Measurements from ENCODE around the gene PGAM2. TPM values are rescaled to one million over a fixed set of nuclear protein-coding genes. Genes with fewer than 3 reads are reported as not detected.

PGAM2 gene
- total and polyA plus RNA-seq, 2 of the 4 experiments (the other 2 are of a cell fraction): not detected

DNA sequence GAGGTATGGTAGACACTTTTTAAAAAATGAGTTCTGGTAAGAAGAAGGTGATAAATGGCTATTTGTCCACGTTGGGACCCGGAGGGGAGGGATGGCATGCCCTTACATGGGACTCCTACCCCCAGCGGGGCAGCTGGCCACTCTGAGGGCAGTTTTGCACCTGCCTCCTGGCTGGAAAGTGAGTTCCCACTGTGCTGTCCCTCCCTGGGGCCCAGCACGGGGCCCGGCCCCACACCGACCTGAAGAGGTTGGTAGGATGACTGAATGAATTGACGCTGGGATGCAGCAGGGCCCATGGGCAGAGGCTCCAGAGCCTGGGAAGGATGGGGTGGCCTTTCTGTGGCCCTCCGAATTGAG is 38.2 kb upstream of the PGAM2 start:
- H2BK20ac ChIP-seq (ENCODE audit: low read depth, low read length): no peak overlapping the region
- TF ChIP-seq RCOR1 (IDR thresholded peaks at IDR 0.05; ENCODE audit: insufficient replicate concordance, low read length) (no peak), MAFK (IDR thresholded peaks at IDR 0.05; ENCODE audit: low read depth, low read length) (no peak), BHLHE40 (IDR thresholded peaks at IDR 0.05; ENCODE audit: low read depth, low read length) (no peak), POLR2A (IDR thresholded peaks at IDR 0.05; ENCODE audit: low read depth, low read length) (no peak), CEBPB (IDR thresholded peaks at IDR 0.05; ENCODE audit: low read depth, low read length) (no peak), MAZ (IDR thresholded peaks at IDR 0.05; ENCODE audit: borderline replicate concordance, low read depth, low read length) (no peak), NFE2L2 (IDR thresholded peaks at IDR 0.05; ENCODE audit: low read depth, low read length) (no peak), RAD21 (IDR thresholded peaks at IDR 0.05; ENCODE audit: low read length) (no peak), CHD1 (IDR thresholded peaks at IDR 0.05; ENCODE audit: low read depth, low read length) (no peak)
- TF ChIP-seq, protein P1, sequence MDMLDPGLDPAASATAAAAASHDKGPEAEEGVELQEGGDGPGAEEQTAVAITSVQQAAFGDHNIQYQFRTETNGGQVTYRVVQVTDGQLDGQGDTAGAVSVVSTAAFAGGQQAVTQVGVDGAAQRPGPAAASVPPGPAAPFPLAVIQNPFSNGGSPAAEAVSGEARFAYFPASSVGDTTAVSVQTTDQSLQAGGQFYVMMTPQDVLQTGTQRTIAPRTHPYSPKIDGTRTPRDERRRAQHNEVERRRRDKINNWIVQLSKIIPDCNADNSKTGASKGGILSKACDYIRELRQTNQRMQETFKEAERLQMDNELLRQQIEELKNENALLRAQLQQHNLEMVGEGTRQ (IDR thresholded peaks at IDR 0.05; ENCODE audit: low read depth, low read length): no peak
- TF ChIP-seq, protein P2, sequence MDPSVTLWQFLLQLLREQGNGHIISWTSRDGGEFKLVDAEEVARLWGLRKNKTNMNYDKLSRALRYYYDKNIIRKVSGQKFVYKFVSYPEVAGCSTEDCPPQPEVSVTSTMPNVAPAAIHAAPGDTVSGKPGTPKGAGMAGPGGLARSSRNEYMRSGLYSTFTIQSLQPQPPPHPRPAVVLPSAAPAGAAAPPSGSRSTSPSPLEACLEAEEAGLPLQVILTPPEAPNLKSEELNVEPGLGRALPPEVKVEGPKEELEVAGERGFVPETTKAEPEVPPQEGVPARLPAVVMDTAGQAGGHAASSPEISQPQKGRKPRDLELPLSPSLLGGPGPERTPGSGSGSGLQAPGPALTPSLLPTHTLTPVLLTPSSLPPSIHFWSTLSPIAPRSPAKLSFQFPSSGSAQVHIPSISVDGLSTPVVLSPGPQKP (IDR thresholded peaks at IDR 0.05; ENCODE audit: borderline replicate concordance, low read depth, low read length): no peak
- H2BK120ac ChIP-seq (ENCODE audit: low read depth, low read length): no peak overlapping the region
- dilution Hi-C loops (cut with HindIII; ENCODE audit: low sequenced_read_pairs, unreplicated experiment): no loop called here
- H4K20me1 ChIP-seq (ENCODE audit: insufficient read depth, low read length): no peaks in the 10 kb centered on the region
- H2AK9ac ChIP-seq (replicated peaks; ENCODE audit: low read depth, low read length, poor library complexity): peak overlapping the region; percentile 33
- intact Hi-C loops (cut with micrococcal nuclease): no loop called here
- no peak overlapping the region for H4K91ac ChIP-seq (ENCODE audit: insufficient read depth, low read depth, low read length)
- no peak for DNase-seq
- H3K23ac ChIP-seq (ENCODE audit: low read depth, low read length): no peak overlapping the region
- ChIA-PET CTCF (no interaction called here), POLR2A (ENCODE audit: unreplicated experiment) (no interaction called here)
- H4K8ac ChIP-seq (ENCODE audit: low read depth in 2 of 2, low read length in 2 of 2): no peak overlapping the region
- no peak overlapping the region for H2AFZ ChIP-seq (replicated peaks; ENCODE audit: low read length, poor library complexity)
- BruUV-seq (replicated peaks): no TSS peak
- H3K27me3 ChIP-seq (ENCODE audit: control insufficient read depth, insufficient read depth, low read length): no peaks in the 10 kb centered on the region
- peaks cover 25% of the 10 kb centered on the region for H3K9me1 ChIP-seq (ENCODE audit: insufficient read depth, low read length)
- peaks cover 36% of the 10 kb centered on the region for H3K4me1 ChIP-seq (ENCODE audit: control insufficient read depth, insufficient read depth, low read length)
- H3K14ac ChIP-seq (replicated peaks; ENCODE audit: low read depth, low read length): peak overlapping the region; percentile 36; the same call in 1 of the 2 replicates
- 0 out of 2 replicates have a peak overlapping the region, but pooled peaks have one; percentile 31 for H3K4ac ChIP-seq (ENCODE audit: low read depth, low read length)
- 80% methylated on average over 1 of the region's 8 CpGs; no CpG with 5 or more reads in 1 of the 2 experiments for WGBS, 2 experiments (ENCODE audit: extremely low coverage in 2 of 2, insufficient read length in 1 of 2)
- no peaks in the 10 kb centered on the region for H3K9me3 ChIP-seq (ENCODE audit: control insufficient read depth, insufficient read depth, low read length)
- H3K4me2 ChIP-seq (ENCODE audit: low read depth, low read length): no peak overlapping the region
- H2BK15ac ChIP-seq (ENCODE audit: low read depth, low read length): no peak overlapping the region
- H3K36me3 ChIP-seq (ENCODE audit: control insufficient read depth, insufficient read depth, low read length): no peaks in the 10 kb centered on the region
- in situ Hi-C loops (cut with MboI; ENCODE audit: low sequenced_read_pairs): no loop called here
- no peak overlapping the region for H3K27ac ChIP-seq (ENCODE audit: insufficient read depth, low read length)
- no peak overlapping the region for H3K4me3 ChIP-seq (ENCODE audit: insufficient read depth, low read depth, low read length)
- no peak overlapping the region for H3K9ac ChIP-seq (ENCODE audit: low read depth, low read length)
- H3K18ac ChIP-seq (ENCODE audit: low read depth, low read length): no peak overlapping the region
- H3K56ac ChIP-seq (ENCODE audit: extremely low read depth, insufficient read depth, low read length): no peak overlapping the region
- no peak overlapping the region for H2BK5ac ChIP-seq (ENCODE audit: low read depth, low read length, poor library complexity, severe bottlenecking)
- no peak overlapping the region for H4K5ac ChIP-seq (ENCODE audit: low read depth, low read length)
- no peaks in the 10 kb centered on the region; a peak in 1 of 4 replicates for H3K79me1 ChIP-seq (ENCODE audit: low read depth in 1 of 2, low read length in 2 of 2)
- no peak overlapping the region for H2AK5ac ChIP-seq (ENCODE audit: low read depth, low read length)
- ATAC-seq (ENCODE audit: low read depth): no peak
